Activated B cell treated with CpG ODN at 0.5 μM for 24 hours (primary cell): ENCODE data around the gene IKBIP. TPM values are rescaled to one million over a fixed set of nuclear protein-coding genes. Genes with fewer than 3 reads are reported as not detected.
"Not testable (repeated sequence)": the region's sequence is repeated elsewhere in the genome, so short reads cannot be mapped to it uniquely, and the experiment has no call there.

Source experiments
- ATAC-seq: fragments of 200-7000 bp; cut with Tn5 transposase; one replicate; pipeline ENCODE4 v1.10.0; 2021; ENCODE audit warnings: low read depth, mild to moderate bottlenecking, moderate library complexity
- CTCF ChIA-PET: fragments of 350-600 bp; sonication (Branson Sonifier 250); formaldehyde crosslinking; loops from one replicate; lab custom pipeline; 2021; ENCODE audit warnings: antibody characterized with exemption; lab: Charles Lee
- POLR2A ChIA-PET: fragments of 350-600 bp; sonication (Branson Sonifier 250); formaldehyde crosslinking; loops from one replicate; lab custom pipeline; 2021; ENCODE audit warnings: antibody characterized with exemption; lab: Charles Lee
- DNase-seq: peaks from one replicate; pipeline ENCODE4 v3.0.0; 2022
- H3K27ac Mint-ChIP-seq: one replicate; pipeline ENCODE4 v1.8.0; 2020; ENCODE audit warnings: mixed read lengths
- H3K27me3 Mint-ChIP-seq: one replicate; pipeline ENCODE4 v1.8.0; 2021; ENCODE audit warnings: mixed read lengths
- H3K36me3 Mint-ChIP-seq: one replicate; pipeline ENCODE4 v1.8.0; 2021; ENCODE audit warnings: low read depth, mixed read lengths
- H3K4me1 Mint-ChIP-seq: one replicate; pipeline ENCODE4 v1.8.0; 2021; ENCODE audit warnings: mixed read lengths
- H3K4me3 Mint-ChIP-seq: one replicate; pipeline ENCODE4 v1.8.0; 2020; ENCODE audit warnings: mild to moderate bottlenecking, mixed read lengths
- H3K9me3 Mint-ChIP-seq: one replicate; pipeline ENCODE4 v1.8.0; 2020; ENCODE audit warnings: mixed read lengths
- CTCF ChIP-seq: fragments of 200-600 bp; IDR thresholded peaks from one replicate; pipeline ENCODE4 v1.8.0; 2022; ENCODE audit warnings: antibody characterized with exemption, mild to moderate bottlenecking
- intact Hi-C: fragments of 100-400 bp; cut with micrococcal nuclease; formaldehyde crosslinking; loops from one replicate; pipeline ENCODE4 v1.15.1; 2024
- total RNA-seq: library from RNA; stranded (reverse); gene quantifications from 2 replicates; pipeline ENCODE4 v1.2.3, GENCODE V29; 2022

IKBIP gene
- total RNA-seq, 1 donor from 2014 or later = 8.9 TPM

- Mint-ChIP-seq H3K9me3 (peaks cover 2% of the 10 kb centered on the region), H3K4me3 (no peak overlapping the region), H3K27ac (no peak overlapping the region), H3K27me3 (peaks cover 1% of the 10 kb centered on the region), H3K4me1 (no peaks in the 10 kb centered on the region), H3K36me3 (no peaks in the 10 kb centered on the region)
- POLR2A ChIA-PET = no interaction called here
- ATAC-seq (no peak), DNase-seq (no peak)
- CTCF ChIA-PET = interaction anchor here (1.9 kb wide), 1 partner anchor 13 kb away, joined by 8 read pairs; no protein-coding TSS in a partner anchor
- intact Hi-C loops = no loop called here
- no peak for TF ChIP-seq CTCF
These were observed 65.2 kb downstream of the IKBIP start for GRCh38 chr12:98579347-98579746.

GRCh38 chr12:98578821-98579220 is 65.8 kb downstream of the IKBIP start:
- peaks cover 2% of the 10 kb centered on the region for H3K9me3 Mint-ChIP-seq
- intact Hi-C loops = no loop called here
- no peak for ATAC-seq
- DNase-seq = no peak
- H3K36me3 Mint-ChIP-seq = no peaks in the 10 kb centered on the region
- ChIA-PET POLR2A (interaction anchor here (0.6 kb wide), 1 partner anchor 14 kb away, joined by 4 read pairs; no protein-coding TSS in a partner anchor), CTCF (interaction anchor here (1.9 kb wide), 1 partner anchor 12 kb away, joined by 8 read pairs; no protein-coding TSS in a partner anchor)
- no peak overlapping the region for H3K27ac Mint-ChIP-seq
- TF ChIP-seq CTCF = no peak
- peaks cover 1% of the 10 kb centered on the region for H3K27me3 Mint-ChIP-seq
- no peaks in the 10 kb centered on the region for H3K4me1 Mint-ChIP-seq
- H3K4me3 Mint-ChIP-seq = no peak overlapping the region

GRCh38 chr12:98578392-98578791 is 66.2 kb downstream of the IKBIP start:
- no peak overlapping the region for H3K4me3 Mint-ChIP-seq
- H3K27ac Mint-ChIP-seq = no peak overlapping the region
- H3K27me3 Mint-ChIP-seq = peaks cover 1% of the 10 kb centered on the region
- intact Hi-C loops = no loop called here
- POLR2A ChIA-PET = interaction anchor here (0.6 kb wide), 1 partner anchor 15 kb away, joined by 4 read pairs; no protein-coding TSS in a partner anchor
- ATAC-seq = no peak
- DNase-seq = no peak
- H3K36me3 Mint-ChIP-seq = no peaks in the 10 kb centered on the region
- H3K4me1 Mint-ChIP-seq = no peaks in the 10 kb centered on the region
- CTCF ChIA-PET = interaction anchor here (1.9 kb wide), 1 partner anchor 12 kb away, joined by 8 read pairs; no protein-coding TSS in a partner anchor
- H3K9me3 Mint-ChIP-seq = peaks cover 2% of the 10 kb centered on the region
- TF ChIP-seq CTCF = no peak

DNA sequence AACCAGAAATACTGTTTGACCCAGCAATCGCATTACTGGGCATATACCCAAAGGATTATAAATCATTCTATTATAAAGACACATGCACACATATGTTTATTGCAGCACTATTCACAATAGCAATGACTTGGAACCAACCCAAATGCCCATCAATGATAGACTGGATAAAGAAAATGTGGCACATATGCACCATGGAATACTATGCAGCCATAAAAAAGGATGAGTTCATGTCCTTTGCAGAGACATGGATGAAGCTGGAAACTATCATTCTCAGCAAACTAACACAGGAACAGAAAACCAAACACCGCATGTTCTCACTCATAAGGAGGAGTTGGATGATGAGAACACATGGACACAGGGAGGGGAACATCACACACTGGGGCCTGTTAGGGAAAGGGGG is 67.8 kb downstream of the IKBIP start:
- ATAC-seq, CTCF ChIA-PET, H3K4me3 Mint-ChIP-seq, POLR2A ChIA-PET, H3K27ac Mint-ChIP-seq, H3K9me3 Mint-ChIP-seq, intact Hi-C loops, H3K36me3 Mint-ChIP-seq, DNase-seq, H3K4me1 Mint-ChIP-seq, H3K27me3 Mint-ChIP-seq: not testable (repeated sequence)

GRCh38 chr12:98575013-98575412 is 69.6 kb downstream of the IKBIP start:
- no peak overlapping the region for H3K4me3 Mint-ChIP-seq
- H3K27ac Mint-ChIP-seq = no peak overlapping the region
- ATAC-seq (no peak), DNase-seq (no peak)
- no peak for TF ChIP-seq CTCF
- peaks cover 2% of the 10 kb centered on the region for H3K9me3 Mint-ChIP-seq
- no peaks in the 10 kb centered on the region for H3K4me1 Mint-ChIP-seq
- ChIA-PET POLR2A (no interaction called here), CTCF (interaction anchor here (0.7 to 1.4 kb wide), 2 partner anchors 8 to 31 kb away, joined by 3 to 4 read pairs; no protein-coding TSS in a partner anchor)
- no peaks in the 10 kb centered on the region for H3K36me3 Mint-ChIP-seq
- intact Hi-C loops = no loop called here
- H3K27me3 Mint-ChIP-seq = peaks cover 1% of the 10 kb centered on the region

Other genes with a start within 250 kb of the IKBIP start
- 115 and 116 TPM in 2 replicates for gene TMPO, start 129.2 kb downstream of the IKBIP start, total RNA-seq
- gene SLC25A3, start 51.1 kb downstream of the IKBIP start, total RNA-seq = 508 and 518 TPM in 2 replicates
- gene APAF1, start 502 bp upstream of the IKBIP start, total RNA-seq = 21.7 and 24.0 TPM in 2 replicates